MM.1S (cell line): Measurements from ENCODE around the gene BMERB1.

Experiments
- DNase-seq: peaks from one replicate; pipeline ENCODE4 v3.0.0-alpha.2; 2015
- H2AFZ ChIP-seq: fragments of 300-600 bp; sonication (generic); 2 replicates; pipeline ENCODE4 v1.6.0; 2016; ENCODE audit warnings: antibody characterized with exemption, low read length
- H3F3A ChIP-seq: fragments of 300-600 bp; sonication (generic); 2 replicates; pipeline ENCODE4 v1.6.1; 2016; ENCODE audit warnings: mild to moderate bottlenecking, antibody characterized with exemption, low read length, moderate library complexity, mixed read lengths; ENCODE audit not compliant: insufficient read depth
- H3K27ac ChIP-seq: fragments of 300-600 bp; sonication (generic); 2 replicates; pipeline ENCODE4 v1.5.1; 2016; ENCODE audit warnings: mild to moderate bottlenecking, low read length
- H3K27me3 ChIP-seq: fragments of 300-600 bp; sonication (generic); replicated peaks from 2 replicates; pipeline ENCODE4 v1.6.0; 2016; ENCODE audit warnings: low read length; ENCODE audit not compliant: insufficient read depth
- H3K36me3 ChIP-seq: fragments of 300-600 bp; sonication (generic); replicated peaks from 2 replicates; pipeline ENCODE4 v1.6.1; 2016; ENCODE audit warnings: mild to moderate bottlenecking, low read length, mixed read lengths; ENCODE audit not compliant: insufficient read depth
- H3K4me1 ChIP-seq: fragments of 300-600 bp; sonication (generic); 2 replicates; pipeline ENCODE4 v1.6.1; 2016; ENCODE audit warnings: low read length, mixed read lengths
- H3K4me2 ChIP-seq: fragments of 300-600 bp; sonication (generic); 2 replicates; pipeline ENCODE4 v1.6.0; 2016; ENCODE audit warnings: low read depth, low read length
- H3K4me3 ChIP-seq: fragments of 300-600 bp; sonication (generic); 2 replicates; pipeline ENCODE4 v1.5.1; 2016; ENCODE audit warnings: low read length, mixed read lengths
- H3K79me2 ChIP-seq: fragments of 300-600 bp; sonication (generic); 2 replicates; pipeline ENCODE4 v1.6.1; 2016; ENCODE audit warnings: mixed run types, low read length, mixed read lengths
- H3K9ac ChIP-seq: fragments of 300-600 bp; sonication (generic); 2 replicates; pipeline ENCODE4 v1.6.1; 2016; ENCODE audit warnings: low read length, mixed read lengths
- H3K9me2 ChIP-seq: fragments of 300-600 bp; sonication (generic); replicated peaks from 2 replicates; pipeline ENCODE4 v1.6.1; 2016; ENCODE audit warnings: mild to moderate bottlenecking, low read length, mixed read lengths; ENCODE audit not compliant: insufficient read depth
- H3K9me3 ChIP-seq: fragments of 300-600 bp; sonication (generic); replicated peaks from 2 replicates; pipeline ENCODE4 v1.6.1; 2016; ENCODE audit warnings: mild to moderate bottlenecking, low read length, mixed read lengths; ENCODE audit not compliant: insufficient read depth
- H4K20me1 ChIP-seq: fragments of 300-600 bp; sonication (generic); 2 replicates; pipeline ENCODE4 v1.6.1; 2016; ENCODE audit warnings: mild to moderate bottlenecking, low read length, moderate library complexity, mixed read lengths; ENCODE audit not compliant: insufficient read depth
- CTCF ChIP-seq: fragments of 300-600 bp; sonication (generic); IDR thresholded peaks from 2 replicates; pipeline ENCODE4 v1.5.1; 2016; ENCODE audit warnings: antibody characterized with exemption, low read length, mixed read lengths
- EZH2 ChIP-seq: fragments of 300-600 bp; sonication (generic); optimal IDR thresholded peaks from 2 replicates; pipeline ENCODE3; 2017; ENCODE audit warnings: low read depth, mild to moderate bottlenecking, antibody characterized with exemption, low read length, mixed read lengths
- EZH2phosphoT487 ChIP-seq: fragments of 300-600 bp; sonication (generic); IDR thresholded peaks from 2 replicates; pipeline ENCODE4 v1.6.1; 2018; ENCODE audit warnings: antibody characterized with exemption, low read length

The BMERB1 gene

GRCh38 chr16:15542261-15542660 is 107.9 kb downstream of the BMERB1 start:
- DNase-seq = no peak
- TF ChIP-seq CTCF (no peak), EZH2 (no peak), EZH2phosphoT487 (no peak)
- no peaks in the 10 kb centered on the region for H4K20me1 ChIP-seq
- H3K9me2 ChIP-seq = no peaks in the 10 kb centered on the region
- H3K27me3 ChIP-seq = no peaks in the 10 kb centered on the region
- no peak overlapping the region for H3K27ac ChIP-seq
- no peak overlapping the region for H3K4me3 ChIP-seq
- no peak overlapping the region for H3K9ac ChIP-seq
- no peaks in the 10 kb centered on the region for H3F3A ChIP-seq
- no peaks in the 10 kb centered on the region for H3K36me3 ChIP-seq
- H3K9me3 ChIP-seq = no peaks in the 10 kb centered on the region
- H3K79me2 ChIP-seq = no peaks in the 10 kb centered on the region
- no peak overlapping the region for H3K4me2 ChIP-seq
- H3K4me1 ChIP-seq = no peaks in the 10 kb centered on the region
- no peak overlapping the region for H2AFZ ChIP-seq

DNA sequence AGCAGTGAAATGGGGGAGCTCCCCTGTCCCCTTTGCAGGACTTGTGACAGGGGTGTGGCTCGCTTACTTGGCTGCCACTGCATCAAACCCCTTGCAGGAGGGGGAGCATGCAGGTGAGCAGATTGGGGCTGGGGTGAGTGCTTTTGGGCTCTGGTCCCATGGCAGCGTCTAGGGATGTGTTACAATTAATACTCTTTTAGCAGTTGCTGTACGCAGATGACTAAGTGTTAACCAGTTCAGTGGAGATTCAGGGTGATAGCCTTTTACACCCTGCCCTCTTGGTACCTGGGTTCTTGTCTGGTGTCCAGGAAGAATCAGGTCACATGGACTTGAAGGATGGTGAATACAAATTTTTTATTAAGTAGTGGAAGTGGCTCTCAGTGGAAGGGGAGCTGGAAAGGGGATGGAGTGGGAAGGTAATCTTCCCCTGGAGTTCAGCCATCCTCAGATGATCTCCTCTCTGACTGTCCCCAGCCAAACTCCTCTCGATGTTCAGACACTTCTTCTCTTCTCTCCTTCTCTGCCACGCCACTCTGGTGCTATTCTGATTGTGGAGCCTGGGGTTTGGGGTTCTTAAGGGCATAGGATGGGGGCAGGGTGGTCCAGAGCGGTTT is 108.5 kb downstream of the BMERB1 start:
- H2AFZ ChIP-seq = no peak overlapping the region
- H3K36me3 ChIP-seq = no peaks in the 10 kb centered on the region
- H3K79me2 ChIP-seq = no peaks in the 10 kb centered on the region
- no peak overlapping the region for H3K27ac ChIP-seq
- H3K9me2 ChIP-seq = no peaks in the 10 kb centered on the region
- H3F3A ChIP-seq = no peaks in the 10 kb centered on the region
- no peaks in the 10 kb centered on the region for H3K9me3 ChIP-seq
- H3K4me1 ChIP-seq = no peaks in the 10 kb centered on the region
- H3K4me3 ChIP-seq = no peak overlapping the region
- no peaks in the 10 kb centered on the region for H3K27me3 ChIP-seq
- no peak for DNase-seq
- TF ChIP-seq CTCF = no peak
- TF ChIP-seq EZH2phosphoT487 = no peak
- TF ChIP-seq EZH2 = no peak
- H4K20me1 ChIP-seq = no peaks in the 10 kb centered on the region
- no peak overlapping the region for H3K9ac ChIP-seq
- H3K4me2 ChIP-seq = no peak overlapping the region

DNA sequence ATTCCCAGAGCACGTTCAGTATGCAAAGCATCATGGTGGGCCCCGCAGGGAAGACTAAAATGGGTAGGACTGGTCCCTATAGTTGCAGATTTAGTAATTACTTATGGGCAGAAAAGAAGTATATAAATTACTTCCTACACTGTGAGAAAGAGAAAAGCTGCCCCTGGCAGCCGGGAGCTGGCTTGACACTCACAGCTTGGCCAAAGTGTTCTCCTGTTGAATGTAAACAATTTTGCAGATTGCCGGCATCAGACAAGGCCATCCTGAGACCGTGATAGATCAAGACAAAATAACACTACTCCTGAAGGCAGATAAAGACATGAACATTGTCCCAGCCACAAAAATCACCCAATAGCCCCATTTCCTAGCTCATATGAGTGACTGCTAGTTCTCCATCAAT is 110.0 kb downstream of the BMERB1 start:
- no peaks in the 10 kb centered on the region for H3K9me2 ChIP-seq
- no peak overlapping the region for H3K9ac ChIP-seq
- H3K36me3 ChIP-seq = no peaks in the 10 kb centered on the region
- H3K27me3 ChIP-seq = no peaks in the 10 kb centered on the region
- no peak for DNase-seq
- no peaks in the 10 kb centered on the region for H3K9me3 ChIP-seq
- H3K79me2 ChIP-seq = no peaks in the 10 kb centered on the region
- H3K4me3 ChIP-seq = no peak overlapping the region
- H4K20me1 ChIP-seq = no peaks in the 10 kb centered on the region
- no peak overlapping the region for H3K27ac ChIP-seq
- H3K4me1 ChIP-seq = no peaks in the 10 kb centered on the region
- no peak overlapping the region for H3K4me2 ChIP-seq
- no peak for TF ChIP-seq EZH2phosphoT487
- TF ChIP-seq CTCF = no peak
- no peak for TF ChIP-seq EZH2
- no peak overlapping the region for H2AFZ ChIP-seq
- no peaks in the 10 kb centered on the region for H3F3A ChIP-seq
